Uterus (tissue), 2 donors: ENCODE results near the gene PTCD3.

Experiments
- POLR2A ChIP-seq, 2 donors: fragments of 450-650 bp; IDR thresholded peaks; one replicate each; pipeline ENCODE4 v1.6.1; 2016; ENCODE audit warnings: antibody characterized with exemption in 2 of 2, mild to moderate bottlenecking in 1 of 2, moderate library complexity in 1 of 2
- TF ChIP-seq, protein P1 (sequence below), 4 experiments: fragments of 200-600 bp in 2 of 4; fragments of 450-650 bp in 2 of 4; sonication (generic) in 2 of 4; IDR thresholded peaks; one replicate each; pipeline ENCODE4 v1.5.1; 2016 to 2019; ENCODE audit warnings: antibody characterized with exemption in 4 of 4, mild to moderate bottlenecking in 2 of 4, moderate library complexity in 1 of 4

GRCh38 chr2:86157009-86157556 lies 51.0 kb downstream of the PTCD3 start:
- TF ChIP-seq, protein P1, sequence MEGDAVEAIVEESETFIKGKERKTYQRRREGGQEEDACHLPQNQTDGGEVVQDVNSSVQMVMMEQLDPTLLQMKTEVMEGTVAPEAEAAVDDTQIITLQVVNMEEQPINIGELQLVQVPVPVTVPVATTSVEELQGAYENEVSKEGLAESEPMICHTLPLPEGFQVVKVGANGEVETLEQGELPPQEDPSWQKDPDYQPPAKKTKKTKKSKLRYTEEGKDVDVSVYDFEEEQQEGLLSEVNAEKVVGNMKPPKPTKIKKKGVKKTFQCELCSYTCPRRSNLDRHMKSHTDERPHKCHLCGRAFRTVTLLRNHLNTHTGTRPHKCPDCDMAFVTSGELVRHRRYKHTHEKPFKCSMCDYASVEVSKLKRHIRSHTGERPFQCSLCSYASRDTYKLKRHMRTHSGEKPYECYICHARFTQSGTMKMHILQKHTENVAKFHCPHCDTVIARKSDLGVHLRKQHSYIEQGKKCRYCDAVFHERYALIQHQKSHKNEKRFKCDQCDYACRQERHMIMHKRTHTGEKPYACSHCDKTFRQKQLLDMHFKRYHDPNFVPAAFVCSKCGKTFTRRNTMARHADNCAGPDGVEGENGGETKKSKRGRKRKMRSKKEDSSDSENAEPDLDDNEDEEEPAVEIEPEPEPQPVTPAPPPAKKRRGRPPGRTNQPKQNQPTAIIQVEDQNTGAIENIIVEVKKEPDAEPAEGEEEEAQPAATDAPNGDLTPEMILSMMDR (IDR thresholded peaks at IDR 0.05): no peak
- no peak for TF ChIP-seq POLR2A (IDR thresholded peaks at IDR 0.05)
